CD14-positive monocyte (primary cell): Measurements from ENCODE around the gene SOD3. TPM values are rescaled to one million over a fixed set of nuclear protein-coding genes. Genes with fewer than 3 reads are reported as not detected.

Source experiments
- DNase-seq, 3 donors: peaks; one replicate each; pipeline ENCODE4 v3.0.0-alpha.2; 2011 to 2022
- H2AFZ ChIP-seq: 2 replicates; pipeline ENCODE4 v1.6.0; 2012; ENCODE audit warnings: mild to moderate bottlenecking, low read depth, low read length, inconsistent platforms; ENCODE audit not compliant: insufficient read depth, poor library complexity, severe bottlenecking
- H3K27ac ChIP-seq, 2 donors: 1 replicate in 1 of 2; 2 replicates in 1 of 2; pipeline ENCODE4 v1.5.1; 2012 to 2013; ENCODE audit warnings: low read length in 2 of 2, control low read depth in 1 of 2, inconsistent platforms in 1 of 2, low read depth in 1 of 2, mild to moderate bottlenecking in 1 of 2
- H3K27me3 ChIP-seq, 2 donors: one replicate each; pipeline versions ENCODE4 v1.6.0 to v1.6.1; 2011 to 2013; ENCODE audit warnings: low read length in 2 of 2; ENCODE audit not compliant: control insufficient read depth in 2 of 2, insufficient read depth in 2 of 2
- H3K36me3 ChIP-seq, 2 donors: replicated peaks in 1 of 2; 1 replicate in 1 of 2; 2 replicates in 1 of 2; pipeline versions ENCODE4 v1.5.1 to v1.6.1; 2012 to 2013; ENCODE audit warnings: low read length in 2 of 2, control low read depth in 1 of 2, inconsistent platforms in 1 of 2, mild to moderate bottlenecking in 1 of 2; ENCODE audit not compliant: insufficient read depth in 2 of 2, control insufficient read depth in 1 of 2
- H3K4me1 ChIP-seq, 2 donors: 1 replicate in 1 of 2; 2 replicates in 1 of 2; pipeline versions ENCODE4 v1.5.1 to v1.6.1; 2012 to 2013; ENCODE audit warnings: low read length in 2 of 2, control low read depth in 1 of 2, inconsistent platforms in 1 of 2, mild to moderate bottlenecking in 1 of 2, moderate library complexity in 1 of 2; ENCODE audit not compliant: insufficient read depth in 2 of 2, control insufficient read depth in 1 of 2
- H3K4me2 ChIP-seq: replicated peaks from 2 replicates; pipeline ENCODE3; 2012; ENCODE audit warnings: low read length, moderate library complexity, mild to moderate bottlenecking; ENCODE audit not compliant: poor library complexity, severe bottlenecking; ENCODE audit errors: extremely low read depth
- H3K4me3 ChIP-seq, 3 experiments: fragments of 200-600 bp in 1 of 3; sonication (generic) in 1 of 3; replicated peaks in 1 of 3; 1 replicate in 2 of 3; 2 replicates in 1 of 3; pipeline ENCODE4 v1.5.1; 2011 to 2013; ENCODE audit warnings: low read length in 3 of 3, mild to moderate bottlenecking in 3 of 3, control low read depth in 2 of 3, low read depth in 2 of 3, inconsistent platforms in 1 of 3, moderate library complexity in 1 of 3
- H3K79me2 ChIP-seq: 2 replicates; pipeline ENCODE4 v1.6.0; 2012; ENCODE audit warnings: mild to moderate bottlenecking, control low read depth, inconsistent platforms, low read length, moderate library complexity; ENCODE audit not compliant: insufficient read depth
- H3K9ac ChIP-seq: 2 replicates; pipeline ENCODE4 v1.6.0; 2017; ENCODE audit warnings: low read length, mild to moderate bottlenecking; ENCODE audit not compliant: insufficient read depth, poor library complexity, severe bottlenecking
- H3K9me3 ChIP-seq, 2 donors: replicated peaks in 1 of 2; 1 replicate in 1 of 2; 2 replicates in 1 of 2; pipeline versions ENCODE4 v1.5.1 to v1.6.1; 2012 to 2013; ENCODE audit warnings: low read length in 2 of 2, control low read depth in 1 of 2; ENCODE audit not compliant: control insufficient read depth in 1 of 2, insufficient read depth in 1 of 2
- H4K20me1 ChIP-seq: 2 replicates; pipeline ENCODE4 v1.6.0; 2012; ENCODE audit warnings: mild to moderate bottlenecking, low read length, control low read depth, moderate library complexity; ENCODE audit not compliant: insufficient read depth
- H3K27ac Mint-ChIP-seq, 7 donors: one replicate each; pipeline ENCODE4 v1.8.0; 2020; ENCODE audit warnings: mild to moderate bottlenecking in 7 of 7, mixed read lengths in 7 of 7, moderate library complexity in 6 of 7, inconsistent platforms in 2 of 7
- H3K27me3 Mint-ChIP-seq, 3 donors: one replicate each; pipeline ENCODE4 v1.8.0; 2021 to 2022; ENCODE audit warnings: low read depth in 3 of 3, mild to moderate bottlenecking in 3 of 3, mixed read lengths in 3 of 3, moderate library complexity in 3 of 3, inconsistent platforms in 1 of 3
- H3K36me3 Mint-ChIP-seq, 2 donors: one replicate each; pipeline ENCODE4 v1.8.0; 2020; ENCODE audit warnings: mixed read lengths in 2 of 2, inconsistent platforms in 1 of 2, mild to moderate bottlenecking in 1 of 2
- H3K4me1 Mint-ChIP-seq: one replicate; pipeline ENCODE4 v1.8.0; 2020; ENCODE audit warnings: mild to moderate bottlenecking, mixed read lengths
- H3K4me3 Mint-ChIP-seq, 2 donors: one replicate each; pipeline ENCODE4 v1.8.0; 2020; ENCODE audit warnings: mild to moderate bottlenecking in 2 of 2, mixed read lengths in 2 of 2, moderate library complexity in 1 of 2
- H3K9me3 Mint-ChIP-seq, 7 donors: one replicate each; pipeline ENCODE4 v1.8.0; 2020 to 2022; ENCODE audit warnings: mixed read lengths in 7 of 7, mild to moderate bottlenecking in 6 of 7, moderate library complexity in 6 of 7, inconsistent platforms in 2 of 7
- WGBS: methylation state at CpG from one replicate; pipeline ENCODE4 v1.1.5; 2013; ENCODE audit warnings: missing lambda C conversion rate; ENCODE audit not compliant: insufficient coverage; 5-methylcytosine and 5-hydroxymethylcytosine counted together
- intact Hi-C, 2 donors: fragments of 100-400 bp; cut with micrococcal nuclease; formaldehyde crosslinking; loops; one replicate each; pipeline versions ENCODE4 v1.15.0 to v1.15.1; 2023
- polyA plus RNA-seq, 3 donors: library from polyadenylated mRNA; depleted of rRNA in 1 of 3; unstranded in 2 of 3; stranded (reverse) in 1 of 3; fragments of 300-500 nt in 2 of 3; fragments of >200 nt in 1 of 3; fragmentation: Illumina TruSeq in 2 of 3; gene quantifications; 1 replicate in 2 of 3; 2 replicates in 1 of 3; pipeline ENCODE4 v1.2.3, GENCODE V29; 2012 to 2021
- TF ChIP-seq, protein P1 (sequence below): fragments of 200-600 bp; IDR thresholded peaks from one replicate; pipeline ENCODE4 v1.8.0; 2022; ENCODE audit warnings: antibody characterized with exemption, mild to moderate bottlenecking

The SOD3 gene
- polyA plus RNA-seq, 3 donors, result not detected

DNA sequence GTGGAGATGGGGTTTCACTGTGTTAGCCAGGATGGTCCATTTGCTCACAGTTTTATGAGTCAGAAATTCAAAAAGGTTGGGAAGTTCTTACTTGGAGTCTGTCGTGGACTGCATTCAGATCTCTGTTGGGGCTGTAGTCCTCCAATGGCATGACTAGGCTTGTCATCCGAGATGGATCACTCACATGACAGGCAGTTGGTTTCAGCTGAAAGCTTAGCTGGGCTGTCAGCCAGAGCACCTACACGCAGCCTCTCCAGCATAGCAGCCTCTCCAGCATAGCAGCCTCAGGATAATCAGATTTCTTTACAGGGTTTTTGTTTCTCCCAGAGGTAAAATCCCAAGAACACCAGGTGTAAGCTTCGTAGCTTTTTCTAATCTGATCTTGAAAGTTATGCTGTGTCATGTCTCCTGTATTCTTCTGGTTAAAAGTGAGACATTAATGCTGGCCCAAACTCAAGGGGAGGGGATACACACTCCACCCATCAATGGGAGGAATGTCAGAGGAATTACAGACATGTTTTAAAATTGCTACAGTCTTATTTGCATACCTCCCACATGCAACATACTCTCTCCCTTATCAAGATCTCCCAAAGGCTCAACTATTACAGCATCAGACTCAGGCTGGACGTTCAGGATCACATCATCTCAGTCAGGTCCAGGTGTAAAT lies 31.6 kb upstream of the SOD3 start:
- no peak overlapping the region for H3K4me3 ChIP-seq
- H3K9me3 ChIP-seq, result peaks cover 0 to 5% of the 10 kb centered on the region in 2 donors
- H3K79me2 ChIP-seq, result no peaks in the 10 kb centered on the region
- intact Hi-C loops, result no loop called here
- Mint-ChIP-seq H3K4me3 (no peak overlapping the region), H3K27ac (no peak overlapping the region), H3K9me3 (peaks cover 0 to 9% (median 4%) of the 10 kb centered on the region in 7 donors), H3K4me1 (no peaks in the 10 kb centered on the region), H3K36me3 (no peaks in the 10 kb centered on the region), H3K27me3 (peaks cover 0 to 5% (median 0%) of the 10 kb centered on the region in 3 donors)
- no peaks in the 10 kb centered on the region for H3K27me3 ChIP-seq
- no peak overlapping the region for H2AFZ ChIP-seq
- no peak overlapping the region for H3K9ac ChIP-seq
- H3K36me3 ChIP-seq, result no peaks in the 10 kb centered on the region
- H3K4me1 ChIP-seq, result no peaks in the 10 kb centered on the region
- no peak overlapping the region for H3K4me2 ChIP-seq
- WGBS, result 97% methylated on average over 3 of the region's 5 CpGs
- H3K27ac ChIP-seq, result no peak overlapping the region
- no peaks in the 10 kb centered on the region for H4K20me1 ChIP-seq
- TF ChIP-seq, protein P1, sequence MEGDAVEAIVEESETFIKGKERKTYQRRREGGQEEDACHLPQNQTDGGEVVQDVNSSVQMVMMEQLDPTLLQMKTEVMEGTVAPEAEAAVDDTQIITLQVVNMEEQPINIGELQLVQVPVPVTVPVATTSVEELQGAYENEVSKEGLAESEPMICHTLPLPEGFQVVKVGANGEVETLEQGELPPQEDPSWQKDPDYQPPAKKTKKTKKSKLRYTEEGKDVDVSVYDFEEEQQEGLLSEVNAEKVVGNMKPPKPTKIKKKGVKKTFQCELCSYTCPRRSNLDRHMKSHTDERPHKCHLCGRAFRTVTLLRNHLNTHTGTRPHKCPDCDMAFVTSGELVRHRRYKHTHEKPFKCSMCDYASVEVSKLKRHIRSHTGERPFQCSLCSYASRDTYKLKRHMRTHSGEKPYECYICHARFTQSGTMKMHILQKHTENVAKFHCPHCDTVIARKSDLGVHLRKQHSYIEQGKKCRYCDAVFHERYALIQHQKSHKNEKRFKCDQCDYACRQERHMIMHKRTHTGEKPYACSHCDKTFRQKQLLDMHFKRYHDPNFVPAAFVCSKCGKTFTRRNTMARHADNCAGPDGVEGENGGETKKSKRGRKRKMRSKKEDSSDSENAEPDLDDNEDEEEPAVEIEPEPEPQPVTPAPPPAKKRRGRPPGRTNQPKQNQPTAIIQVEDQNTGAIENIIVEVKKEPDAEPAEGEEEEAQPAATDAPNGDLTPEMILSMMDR, result no peak
- no peak for DNase-seq

DNA sequence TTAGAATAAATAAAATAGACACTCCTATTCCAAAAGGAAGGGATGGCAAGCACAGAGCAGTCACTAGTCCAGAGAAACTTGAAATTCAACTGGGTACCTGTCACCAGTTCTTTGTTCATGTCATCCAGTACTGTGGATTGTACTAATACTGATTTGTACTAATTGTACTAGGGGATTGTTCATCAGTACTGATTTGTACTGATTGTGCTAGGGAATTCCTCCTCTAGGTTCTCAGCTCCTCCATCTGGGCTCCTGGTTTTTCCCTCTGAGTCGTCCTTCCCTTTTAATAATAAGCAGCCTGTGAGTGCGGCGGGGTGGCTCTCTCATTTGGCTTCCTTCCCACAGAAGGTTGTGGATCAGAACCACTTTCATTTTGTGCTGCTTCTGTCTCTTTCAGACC lies 31.0 kb upstream of the SOD3 start:
- Histone ChIP-seq H3K27me3 (no peaks in the 10 kb centered on the region), H3K27ac (no peak overlapping the region), H3K4me1 (no peaks in the 10 kb centered on the region), H2AFZ (no peak overlapping the region), H3K36me3 (no peaks in the 10 kb centered on the region), H3K9ac (no peak overlapping the region), H3K4me3 (no peak overlapping the region), H3K4me2 (no peak overlapping the region), H4K20me1 (no peaks in the 10 kb centered on the region), H3K9me3 (no peaks in the 10 kb centered on the region), H3K79me2 (no peaks in the 10 kb centered on the region)
- Mint-ChIP-seq H3K36me3 (no peaks in the 10 kb centered on the region), H3K27me3 (peaks cover 0 to 5% (median 0%) of the 10 kb centered on the region in 3 donors), H3K4me3 (no peak overlapping the region), H3K9me3 (peaks cover 0 to 6% (median 2%) of the 10 kb centered on the region in 7 donors), H3K4me1 (no peaks in the 10 kb centered on the region), H3K27ac (peak overlapping the region in 1 of 7 donors; percentile 77)
- peak in 1 of 3 donors; percentile 13 for DNase-seq
- WGBS, result no CpG with 5 or more reads among the region's 3 CpGs
- intact Hi-C loops, result no loop called here
- TF ChIP-seq, protein P1, result no peak
